ENCODE measurements around the gene CTAG1A.
"Not testable (repeated sequence)": the region's sequence is repeated elsewhere in the genome, so short reads cannot be mapped to it uniquely, and the experiment has no call there.

The CTAG1A gene

GRCh38 chrX:154560326-154560725 lies 24.6 kb upstream of the CTAG1A start:
- DNase-seq; in situ Hi-C loops (cut with HindIII; ENCODE audit: low pct_ligation_motif_present, low pct_unique_long_range_greater_than_20kb, low sequenced_read_pairs): not testable (repeated sequence)

GRCh38 chrX:154562295-154562694 lies 22.6 kb upstream of the CTAG1A start:
- in situ Hi-C loops (cut with HindIII; ENCODE audit: low pct_ligation_motif_present, low pct_unique_long_range_greater_than_20kb, low sequenced_read_pairs); DNase-seq: not testable (repeated sequence)

- in situ Hi-C loops (cut with HindIII; ENCODE audit: low pct_ligation_motif_present, low pct_unique_long_range_greater_than_20kb, low sequenced_read_pairs); DNase-seq: not testable (repeated sequence)
Observed at GRCh38 chrX:154570361-154570760, 14.6 kb upstream of the CTAG1A start.

- DNase-seq; in situ Hi-C loops (cut with HindIII; ENCODE audit: low pct_ligation_motif_present, low pct_unique_long_range_greater_than_20kb, low sequenced_read_pairs): not testable (repeated sequence)
Observed at GRCh38 chrX:154573061-154573460, 11.9 kb upstream of the CTAG1A start.

GRCh38 chrX:154575076-154575475 lies 9.9 kb upstream of the CTAG1A start:
- DNase-seq; in situ Hi-C loops (cut with HindIII; ENCODE audit: low pct_ligation_motif_present, low pct_unique_long_range_greater_than_20kb, low sequenced_read_pairs): not testable (repeated sequence)

GRCh38 chrX:154582994-154583393 lies 1.9 kb upstream of the CTAG1A start:
- DNase-seq; in situ Hi-C loops (cut with HindIII; ENCODE audit: low pct_ligation_motif_present, low pct_unique_long_range_greater_than_20kb, low sequenced_read_pairs): not testable (repeated sequence)

- in situ Hi-C loops (cut with HindIII; ENCODE audit: low pct_ligation_motif_present, low pct_unique_long_range_greater_than_20kb, low sequenced_read_pairs): not testable (repeated sequence)
Observed at GRCh38 chrX:154590415-154590814, 5.5 kb downstream of the CTAG1A start.

GRCh38 chrX:154592505-154592904 lies 7.6 kb downstream of the CTAG1A start:
- in situ Hi-C loops (cut with HindIII; ENCODE audit: low pct_ligation_motif_present, low pct_unique_long_range_greater_than_20kb, low sequenced_read_pairs): no loop called here
- no peak for DNase-seq

More at GRCh38 chrX:154590415-154590814, 5.5 kb downstream of the CTAG1A start:
- not testable (repeated sequence) for DNase-seq

- no peak for DNase-seq
- in situ Hi-C loops (cut with HindIII; ENCODE audit: low pct_ligation_motif_present, low pct_unique_long_range_greater_than_20kb, low sequenced_read_pairs): no loop called here
Observed at GRCh38 chrX:154593201-154593600, 8.3 kb downstream of the CTAG1A start.

- in situ Hi-C loops (cut with HindIII; ENCODE audit: low pct_ligation_motif_present, low pct_unique_long_range_greater_than_20kb, low sequenced_read_pairs): no loop called here
- no peak for DNase-seq
Observed at GRCh38 chrX:154594491-154594890, 9.6 kb downstream of the CTAG1A start.

- in situ Hi-C loops (cut with HindIII; ENCODE audit: low pct_ligation_motif_present, low pct_unique_long_range_greater_than_20kb, low sequenced_read_pairs): no loop called here
- DNase-seq: no peak
Observed at GRCh38 chrX:154595559-154596249, 10.8 kb downstream of the CTAG1A start.

GRCh38 chrX:154596290-154596929 lies 11.5 kb downstream of the CTAG1A start:
- DNase-seq: peak; percentile 54
- in situ Hi-C loops (cut with HindIII; ENCODE audit: low pct_ligation_motif_present, low pct_unique_long_range_greater_than_20kb, low sequenced_read_pairs): no loop called here

GRCh38 chrX:154597221-154597620 lies 12.3 kb downstream of the CTAG1A start:
- in situ Hi-C loops (cut with HindIII; ENCODE audit: low pct_ligation_motif_present, low pct_unique_long_range_greater_than_20kb, low sequenced_read_pairs): no loop called here
- DNase-seq: no peak

- in situ Hi-C loops (cut with HindIII; ENCODE audit: low pct_ligation_motif_present, low pct_unique_long_range_greater_than_20kb, low sequenced_read_pairs): no loop called here
- DNase-seq: no peak
Observed at GRCh38 chrX:154598656-154599055, 13.7 kb downstream of the CTAG1A start.

- in situ Hi-C loops (cut with HindIII; ENCODE audit: low pct_ligation_motif_present, low pct_unique_long_range_greater_than_20kb, low sequenced_read_pairs): no loop called here
- DNase-seq: no peak
Observed at GRCh38 chrX:154599531-154599930, 14.6 kb downstream of the CTAG1A start.

GRCh38 chrX:154600759-154601374 lies 15.9 kb downstream of the CTAG1A start:
- in situ Hi-C loops (cut with HindIII; ENCODE audit: low pct_ligation_motif_present, low pct_unique_long_range_greater_than_20kb, low sequenced_read_pairs): no loop called here
- DNase-seq: no peak

- DNase-seq: no peak
- in situ Hi-C loops (cut with HindIII; ENCODE audit: low pct_ligation_motif_present, low pct_unique_long_range_greater_than_20kb, low sequenced_read_pairs): no loop called here
Observed at GRCh38 chrX:154602226-154602625, 17.3 kb downstream of the CTAG1A start.

GRCh38 chrX:154602766-154603437 lies 18.0 kb downstream of the CTAG1A start:
- in situ Hi-C loops (cut with HindIII; ENCODE audit: low pct_ligation_motif_present, low pct_unique_long_range_greater_than_20kb, low sequenced_read_pairs): no loop called here
- no peak for DNase-seq
